Measurements from ENCODE around the gene DPP6. TPM values are rescaled to one million over a fixed set of nuclear protein-coding genes. Genes with fewer than 3 reads are reported as not detected.

DPP6 gene
- total RNA-seq, 1 experiment from 2014 or later, result not detected

GRCh38 chr7:154430640-154431039 is 378.4 kb downstream of the DPP6 start:
- no peak for DNase-seq
- Histone ChIP-seq H3K9me3 (no peaks in the 10 kb centered on the region), H3K27me3 (no peaks in the 10 kb centered on the region), H3K4me3 (no peak overlapping the region), H3K36me3 (no peaks in the 10 kb centered on the region)

GRCh38 chr7:154431045-154431444 is 378.8 kb downstream of the DPP6 start:
- H3K27me3 ChIP-seq, result no peaks in the 10 kb centered on the region
- no peaks in the 10 kb centered on the region for H3K36me3 ChIP-seq
- DNase-seq, result no peak
- H3K9me3 ChIP-seq, result no peaks in the 10 kb centered on the region
- H3K4me3 ChIP-seq, result no peak overlapping the region

- DNase-seq, result no peak
- H3K27me3 ChIP-seq, result no peaks in the 10 kb centered on the region
- H3K36me3 ChIP-seq, result no peaks in the 10 kb centered on the region
These were observed 381.7 kb downstream of the DPP6 start for GRCh38 chr7:154433632-154434598.

GRCh38 chr7:154436560-154436959 is 384.4 kb downstream of the DPP6 start:
- Histone ChIP-seq H3K4me3 (no peak overlapping the region), H3K27me3 (no peaks in the 10 kb centered on the region), H3K36me3 (no peaks in the 10 kb centered on the region), H3K9me3 (no peaks in the 10 kb centered on the region)
- DNase-seq, result no peak

More at GRCh38 chr7:154433632-154434598, 381.7 kb downstream of the DPP6 start:
- Histone ChIP-seq H3K9me3 (no peaks in the 10 kb centered on the region), H3K4me3 (no peak overlapping the region)

- Histone ChIP-seq H3K9me3 (no peaks in the 10 kb centered on the region), H3K4me3 (no peak overlapping the region), H3K27me3 (no peaks in the 10 kb centered on the region), H3K36me3 (no peaks in the 10 kb centered on the region)
- no peak for DNase-seq
These were observed 385.0 kb downstream of the DPP6 start for GRCh38 chr7:154437234-154437633.

- no peaks in the 10 kb centered on the region for H3K36me3 ChIP-seq
- no peaks in the 10 kb centered on the region for H3K9me3 ChIP-seq
- DNase-seq, result no peak
- no peaks in the 10 kb centered on the region for H3K27me3 ChIP-seq
- H3K4me3 ChIP-seq, result no peak overlapping the region
These were observed 386.6 kb downstream of the DPP6 start for GRCh38 chr7:154438571-154439367.

GRCh38 chr7:154440058-154440457 is 387.9 kb downstream of the DPP6 start:
- H3K36me3 ChIP-seq, result no peaks in the 10 kb centered on the region
- DNase-seq, result no peak

GRCh38 chr7:154440651-154441050 is 388.5 kb downstream of the DPP6 start:
- no peaks in the 10 kb centered on the region for H3K36me3 ChIP-seq
- no peaks in the 10 kb centered on the region for H3K9me3 ChIP-seq
- H3K4me3 ChIP-seq, result no peak overlapping the region
- no peaks in the 10 kb centered on the region for H3K27me3 ChIP-seq
- no peak for DNase-seq

More at GRCh38 chr7:154440058-154440457, 387.9 kb downstream of the DPP6 start:
- H3K9me3 ChIP-seq, result no peaks in the 10 kb centered on the region
- H3K27me3 ChIP-seq, result no peaks in the 10 kb centered on the region
- H3K4me3 ChIP-seq, result no peak overlapping the region

- Histone ChIP-seq H3K4me3 (no peak overlapping the region), H3K36me3 (no peaks in the 10 kb centered on the region), H3K9me3 (no peaks in the 10 kb centered on the region), H3K27me3 (no peaks in the 10 kb centered on the region)
- no peak for DNase-seq
These were observed 389.6 kb downstream of the DPP6 start for GRCh38 chr7:154441811-154442210.

- no peaks in the 10 kb centered on the region for H3K36me3 ChIP-seq
- H3K27me3 ChIP-seq, result no peaks in the 10 kb centered on the region
- no peak overlapping the region for H3K4me3 ChIP-seq
- no peak for DNase-seq
- no peaks in the 10 kb centered on the region for H3K9me3 ChIP-seq
These were observed 390.7 kb downstream of the DPP6 start for GRCh38 chr7:154442939-154443338.

GRCh38 chr7:154450451-154450850 is 398.3 kb downstream of the DPP6 start:
- H3K36me3 ChIP-seq, result no peaks in the 10 kb centered on the region
- DNase-seq, result no peak
- H3K27me3 ChIP-seq, result no peaks in the 10 kb centered on the region
- H3K4me3 ChIP-seq, result no peak overlapping the region
- no peaks in the 10 kb centered on the region for H3K9me3 ChIP-seq

GRCh38 chr7:154451480-154452457 is 399.6 kb downstream of the DPP6 start:
- Histone ChIP-seq H3K27me3 (no peaks in the 10 kb centered on the region), H3K4me3 (no peak overlapping the region), H3K9me3 (no peaks in the 10 kb centered on the region), H3K36me3 (no peaks in the 10 kb centered on the region)
- no peak for DNase-seq

- H3K36me3 ChIP-seq, result no peaks in the 10 kb centered on the region
- H3K9me3 ChIP-seq, result no peaks in the 10 kb centered on the region
- no peak overlapping the region for H3K4me3 ChIP-seq
- no peak for DNase-seq
- no peaks in the 10 kb centered on the region for H3K27me3 ChIP-seq
These were observed 411.6 kb downstream of the DPP6 start for GRCh38 chr7:154463794-154464193.

GRCh38 chr7:154469652-154470051 is 417.5 kb downstream of the DPP6 start:
- no peaks in the 10 kb centered on the region for H3K27me3 ChIP-seq
- no peaks in the 10 kb centered on the region for H3K9me3 ChIP-seq
- no peak for DNase-seq
- H3K36me3 ChIP-seq, result no peaks in the 10 kb centered on the region
- H3K4me3 ChIP-seq, result no peak overlapping the region

- Histone ChIP-seq H3K36me3 (no peaks in the 10 kb centered on the region), H3K9me3 (no peaks in the 10 kb centered on the region), H3K27me3 (no peaks in the 10 kb centered on the region), H3K4me3 (no peak overlapping the region)
- DNase-seq, result no peak
These were observed 420.1 kb downstream of the DPP6 start for GRCh38 chr7:154472343-154472742.

- Histone ChIP-seq H3K27me3 (no peaks in the 10 kb centered on the region), H3K4me3 (no peak overlapping the region), H3K9me3 (no peaks in the 10 kb centered on the region), H3K36me3 (no peaks in the 10 kb centered on the region)
- no peak for DNase-seq
These were observed 421.2 kb downstream of the DPP6 start for GRCh38 chr7:154473360-154473759.
